LNCaP clone FGC (cell line): Measurements from ENCODE around the gene EPHB2.

Experiments used
- DNase-seq: peaks from one replicate; pipeline ENCODE4 v3.0.0-alpha.2; 2011; ENCODE audit warnings: low read depth
- H3K4me3 ChIP-seq: 2 replicates; pipeline ENCODE4 v1.5.1; 2011; ENCODE audit warnings: mild to moderate bottlenecking, low read depth, low read length, control low read depth
- CTCF ChIP-seq: IDR thresholded peaks from 2 replicates; pipeline ENCODE4 v1.5.1; 2012; ENCODE audit warnings: mild to moderate bottlenecking; ENCODE audit not compliant: control insufficient read depth, insufficient read depth; ENCODE audit errors: extremely low read depth

EPHB2 gene

GRCh38 chr1:22773981-22774832 lies 63.6 kb downstream of the EPHB2 start:
- peak; percentile 11 for DNase-seq
- H3K4me3 ChIP-seq, result no peak overlapping the region
- no peak for TF ChIP-seq CTCF

GRCh38 chr1:22774833-22775182 lies 64.2 kb downstream of the EPHB2 start:
- TF ChIP-seq CTCF, result no peak
- DNase-seq, result no peak
- H3K4me3 ChIP-seq, result no peak overlapping the region

- DNase-seq, result no peak
- no peak overlapping the region for H3K4me3 ChIP-seq
- TF ChIP-seq CTCF, result no peak
These were observed 64.8 kb downstream of the EPHB2 start for GRCh38 chr1:22775478-22775877.

- H3K4me3 ChIP-seq, result no peak overlapping the region
- TF ChIP-seq CTCF, result no peak
- DNase-seq, result no peak
These were observed 65.5 kb downstream of the EPHB2 start for GRCh38 chr1:22776035-22776613.

- no peak overlapping the region for H3K4me3 ChIP-seq
- no peak for TF ChIP-seq CTCF
- DNase-seq, result no peak
These were observed 66.9 kb downstream of the EPHB2 start for GRCh38 chr1:22777388-22778057.

- H3K4me3 ChIP-seq, result no peak overlapping the region
- TF ChIP-seq CTCF, result no peak
- no peak for DNase-seq
These were observed 67.8 kb downstream of the EPHB2 start for GRCh38 chr1:22778408-22778807.
